PC-9 (cell line): ENCODE results near the gene TIMM17B. TPM values are rescaled to one million over a fixed set of nuclear protein-coding genes. Genes with fewer than 3 reads are reported as not detected.

Experiments used
- BruUV-seq: library from RNA; stranded (reverse); fragments of 400-500 nt; replicated peaks from 2 replicates; lab custom pipeline; 2021; lab: Mats Ljungman, UMichigan
- CTCF ChIA-PET: fragments of 300-600 bp; sonication (Branson Sonifier 250); formaldehyde crosslinking; loops from one replicate; lab custom pipeline; 2022; ENCODE audit warnings: antibody characterized with exemption; lab: Charles Lee
- POLR2A ChIA-PET: fragments of 300-600 bp; sonication (Branson Sonifier 250); formaldehyde crosslinking; loops from one replicate; lab custom pipeline; 2022; ENCODE audit warnings: antibody characterized with exemption; ENCODE audit not compliant: unreplicated experiment; lab: Charles Lee
- DNase-seq, 2 experiments: peaks; one replicate each; pipeline versions ENCODE4 v3.0.0 to v3.0.0-alpha.2; 2015 to 2022; ENCODE audit warnings: mixed read lengths in 1 of 2
- H2AFZ ChIP-seq: fragments of 200-600 bp; sonication (generic); 2 replicates; pipeline ENCODE4 v1.8.1; 2017; ENCODE audit warnings: antibody characterized with exemption
- H3F3A ChIP-seq: fragments of 200-600 bp; sonication (generic); 2 replicates; pipeline ENCODE4 v1.8.1; 2017; ENCODE audit warnings: antibody characterized with exemption, mild to moderate bottlenecking, low read depth; ENCODE audit not compliant: insufficient read depth
- H3K27ac ChIP-seq: fragments of 200-600 bp; sonication (generic); 2 replicates; pipeline ENCODE4 v1.6.1; 2016; ENCODE audit warnings: mixed run types
- H3K27me3 ChIP-seq: fragments of 200-600 bp; sonication (generic); 2 replicates; pipeline ENCODE4 v1.6.1; 2016; ENCODE audit warnings: low read depth, mixed run types; ENCODE audit not compliant: insufficient read depth
- H3K36me3 ChIP-seq: fragments of 200-600 bp; sonication (generic); 2 replicates; pipeline ENCODE4 v1.6.1; 2016; ENCODE audit warnings: low read depth, mixed run types
- H3K4me1 ChIP-seq: fragments of 200-600 bp; sonication (generic); replicated peaks from 2 replicates; pipeline ENCODE4 v1.6.1; 2016; ENCODE audit warnings: mixed run types; ENCODE audit not compliant: insufficient read depth
- H3K4me2 ChIP-seq: fragments of 200-600 bp; sonication (generic); 2 replicates; pipeline ENCODE4 v1.6.1; 2017; ENCODE audit warnings: mixed run types
- H3K4me3 ChIP-seq: fragments of 200-600 bp; sonication (generic); 2 replicates; pipeline ENCODE4 v1.6.1; 2016; ENCODE audit warnings: mixed run types
- H3K79me2 ChIP-seq: fragments of 200-600 bp; sonication (generic); 2 replicates; pipeline ENCODE4 v1.6.1; 2017; ENCODE audit warnings: low read depth, mixed run types
- H3K9me2 ChIP-seq: fragments of 200-600 bp; sonication (generic); 2 replicates; pipeline ENCODE4 v1.8.1; 2017; ENCODE audit warnings: mild to moderate bottlenecking; ENCODE audit not compliant: insufficient read depth
- H3K9me3 ChIP-seq: fragments of 200-600 bp; sonication (generic); 2 replicates; pipeline ENCODE4 v1.8.1; 2016; ENCODE audit warnings: low read depth; ENCODE audit not compliant: insufficient read depth
- H4K20me1 ChIP-seq: fragments of 200-600 bp; sonication (generic); 2 replicates; pipeline ENCODE4 v1.8.1; 2017; ENCODE audit not compliant: insufficient read depth
- CTCF ChIP-seq: fragments of 200-600 bp; sonication (generic); conservative IDR thresholded peaks from 2 replicates; pipeline ENCODE4 v1.6.1; 2017; ENCODE audit warnings: mixed run types, antibody characterized with exemption, mild to moderate bottlenecking, moderate library complexity
- EZH2 ChIP-seq: fragments of 200-600 bp; sonication (generic); IDR thresholded peaks from 2 replicates; pipeline ENCODE4 v1.8.0; 2017; ENCODE audit warnings: antibody characterized with exemption, low read depth
- intact Hi-C: fragments of 100-400 bp; cut with micrococcal nuclease; formaldehyde crosslinking; loops from one replicate; pipeline ENCODE4 v1.10.0; 2022; ENCODE audit not compliant: unreplicated experiment
- total RNA-seq: library from RNA; stranded (reverse); gene quantifications from 2 replicates; pipeline ENCODE4 v1.2.3, GENCODE V29; 2021

The TIMM17B gene
- total RNA-seq, 1 experiment from 2014 or later = 44.9 TPM

- intact Hi-C loops = no loop called here
- no TSS peak for BruUV-seq
- CTCF ChIA-PET = no interaction called here
Measured at GRCh38 chrX:48891402-48892288, 5.9 kb downstream of the TIMM17B start.

DNA sequence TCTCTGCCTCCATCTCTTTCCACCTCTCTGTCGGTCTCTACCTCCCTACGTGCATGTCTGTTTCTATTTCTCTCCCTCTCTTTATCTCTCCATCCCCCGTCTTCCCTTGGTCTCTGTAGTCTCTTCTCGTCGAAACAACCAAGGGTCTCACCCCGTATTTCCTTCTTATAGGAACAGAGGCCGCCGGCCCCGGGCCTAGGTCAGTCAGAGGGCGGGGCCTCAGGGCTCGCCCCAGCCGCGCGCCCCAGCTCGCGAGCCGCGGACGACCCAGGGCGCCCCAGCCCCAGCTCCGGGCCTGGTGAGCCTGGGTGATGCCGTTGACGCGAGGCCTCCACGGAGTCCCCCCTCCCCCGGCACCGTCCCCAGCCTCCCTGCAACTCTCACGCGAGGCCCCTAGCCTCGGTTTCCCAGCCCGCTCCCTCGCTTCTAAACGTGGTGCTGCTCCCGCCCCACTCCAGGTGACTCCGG lies 6.6 kb downstream of the TIMM17B start:
- CTCF ChIA-PET = no interaction called here

More at GRCh38 chrX:48891402-48892288, 5.9 kb downstream of the TIMM17B start:
- H3K4me3 ChIP-seq = peak overlapping the region; percentile 44; the same call in 1 of the 2 replicates
- H4K20me1 ChIP-seq = no peaks in the 10 kb centered on the region
- peak overlapping the region; percentile 72 for H3K4me2 ChIP-seq
- H3K27ac ChIP-seq = no peak overlapping the region
- no peaks in the 10 kb centered on the region for H3F3A ChIP-seq
- H3K79me2 ChIP-seq = peaks cover 5% of the 10 kb centered on the region
- POLR2A ChIA-PET = interaction anchor here (0.6 to 0.7 kb wide), 3 partner anchors 24 to 86 kb away, joined by 3 to 5 read pairs (median 5); no protein-coding TSS in a partner anchor
- no peak overlapping the region for H2AFZ ChIP-seq
- TF ChIP-seq EZH2 (no peak), CTCF (peak; percentile 49; the same call in 1 of the 2 replicates)
- H3K27me3 ChIP-seq = no peaks in the 10 kb centered on the region
- peak; percentile 75 to 81 for DNase-seq
- H3K4me1 ChIP-seq = no peaks in the 10 kb centered on the region
- H3K36me3 ChIP-seq = no peaks in the 10 kb centered on the region
- no peaks in the 10 kb centered on the region for H3K9me3 ChIP-seq
- H3K9me2 ChIP-seq = no peaks in the 10 kb centered on the region

More for the DNA sequence above, 6.6 kb downstream of the TIMM17B start:
- TF ChIP-seq CTCF (no peak), EZH2 (no peak)
- H3K27me3 ChIP-seq = no peaks in the 10 kb centered on the region
- H3K9me2 ChIP-seq = no peaks in the 10 kb centered on the region
- no peaks in the 10 kb centered on the region for H3K79me2 ChIP-seq
- H3K4me1 ChIP-seq = no peaks in the 10 kb centered on the region
- H3K27ac ChIP-seq = no peak overlapping the region
- DNase-seq = no peak
- peak overlapping the region; percentile 44; the same call in 1 of the 2 replicates for H3K4me3 ChIP-seq
- intact Hi-C loops = no loop called here
- peak overlapping the region; percentile 72 for H3K4me2 ChIP-seq
- no peaks in the 10 kb centered on the region for H3K9me3 ChIP-seq
- no peak overlapping the region for H2AFZ ChIP-seq
- POLR2A ChIA-PET = interaction anchor here (0.7 kb wide), 1 partner anchor 85 kb away, joined by 5 read pairs; no protein-coding TSS in a partner anchor
- H4K20me1 ChIP-seq = no peaks in the 10 kb centered on the region
- H3K36me3 ChIP-seq = no peaks in the 10 kb centered on the region
- no TSS peak for BruUV-seq
- no peaks in the 10 kb centered on the region for H3F3A ChIP-seq
